ENCODE data around the gene PSMD5.

PSMD5 gene

DNA sequence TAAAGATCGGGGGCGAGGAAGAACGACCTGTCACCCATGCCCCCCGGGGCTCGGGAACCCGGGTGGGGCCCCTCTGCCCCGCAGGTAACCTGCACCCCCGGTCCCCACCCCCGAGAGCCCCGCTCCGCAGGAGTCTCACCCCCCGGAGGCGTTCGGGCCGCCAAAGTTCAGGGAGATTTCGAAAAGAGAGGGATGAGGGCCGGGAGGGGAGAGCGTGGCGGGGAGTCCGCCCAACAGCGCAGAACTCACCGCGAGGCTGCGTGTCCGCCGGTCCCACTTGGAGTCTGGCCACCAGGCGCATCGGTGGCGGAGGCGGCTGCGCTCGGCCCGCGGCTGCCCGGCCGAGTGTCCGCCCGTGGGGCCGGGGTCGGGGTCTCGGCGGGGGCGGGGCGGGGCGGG lies 34.1 kb upstream of the PSMD5 start, which contains the start of gene PHF19:
PHF19 (minus strand) TSS at position 347 of the 399 bp plus-strand sequence. CDS start 2,447 bp downstream, outside the sequence.
- Histone ChIP-seq H3K4me1 (ENCODE audit: control insufficient read depth, insufficient read depth, low read depth, low read length) (peaks cover 27% of the 10 kb centered on the region), H2AFZ (ENCODE audit: low read depth, low read length) (peak within 1 kb of the TSS; percentile 81), H3K23ac (ENCODE audit: low read length in 2 of 2) (peak within 1 kb of the TSS in 1 of 2 experiments; percentile 78), H2AK5ac (ENCODE audit: low read length, severe bottlenecking) (no peak within 1 kb of the TSS), H3K27me3 (ENCODE audit: control insufficient read depth in 1 of 2, insufficient read depth in 1 of 2, low read length in 2 of 2) (peaks cover 5 to 27% of the 10 kb centered on the region in 2 experiments), H2BK15ac (ENCODE audit: low read depth, poor library complexity, severe bottlenecking) (peak within 1 kb of the TSS; percentile 87), H3K4me2 (ENCODE audit: low read length, poor library complexity, severe bottlenecking) (peak within 1 kb of the TSS; percentile 70), H3K9me3 (ENCODE audit: control insufficient read depth, low read length) (no peaks in the 10 kb centered on the region), H3K4ac (ENCODE audit: low read depth in 1 of 2, low read length in 2 of 2) (peak within 1 kb of the TSS; percentile 57 to 77), H3K9ac (ENCODE audit: low read length) (peak within 1 kb of the TSS; percentile 80), H3K4me3 (ENCODE audit: insufficient read depth in 1 of 2, low read depth in 1 of 2, low read length in 2 of 2) (peak within 1 kb of the TSS; percentile 67 to 82), H2BK12ac (ENCODE audit: low read length in 2 of 2) (peak within 1 kb of the TSS; percentile 23 to 73), H2BK5ac (ENCODE audit: low read depth, low read length, poor library complexity, severe bottlenecking) (peak within 1 kb of the TSS; percentile 61), H3K36me3 (ENCODE audit: control insufficient read depth in 1 of 2, insufficient read depth in 2 of 2, low read depth in 1 of 2, low read length in 2 of 2) (peaks cover 3 to 16% of the 10 kb centered on the region in 2 experiments), H2BK120ac (ENCODE audit: low read depth, low read length) (peak within 1 kb of the TSS; percentile 91), H3K27ac (ENCODE audit: low read length, poor library complexity, severe bottlenecking) (peak within 1 kb of the TSS; percentile 57), H4K8ac (ENCODE audit: low read length) (peak within 1 kb of the TSS; percentile 94), H4K91ac (ENCODE audit: low read length) (peak within 1 kb of the TSS; percentile 58), H3K14ac (ENCODE audit: low read length in 2 of 2) (peak within 1 kb of the TSS in 1 of 2 experiments; percentile 98), H3K79me1 (replicated peaks; ENCODE audit: low read length, poor library complexity, severe bottlenecking) (no peaks in the 10 kb centered on the region), H3K18ac (ENCODE audit: low read depth in 1 of 2, low read length in 2 of 2) (peak within 1 kb of the TSS; percentile 12 to 93)
- WGBS = 4% methylated on average over 8 of the region's 45 CpGs
- DNase-seq = peak; percentile 48

- H3K27me3 ChIP-seq (ENCODE audit: control insufficient read depth in 1 of 2, insufficient read depth in 1 of 2, low read length in 2 of 2) = peaks cover 5 to 23% of the 10 kb centered on the region in 2 experiments
- peak; percentile 87 for DNase-seq
- 1% methylated on average over 58 of the region's 65 CpGs for WGBS
Observed at GRCh38 chr9:120875954-120876841, 33.5 kb upstream of the PSMD5 start.

DNA sequence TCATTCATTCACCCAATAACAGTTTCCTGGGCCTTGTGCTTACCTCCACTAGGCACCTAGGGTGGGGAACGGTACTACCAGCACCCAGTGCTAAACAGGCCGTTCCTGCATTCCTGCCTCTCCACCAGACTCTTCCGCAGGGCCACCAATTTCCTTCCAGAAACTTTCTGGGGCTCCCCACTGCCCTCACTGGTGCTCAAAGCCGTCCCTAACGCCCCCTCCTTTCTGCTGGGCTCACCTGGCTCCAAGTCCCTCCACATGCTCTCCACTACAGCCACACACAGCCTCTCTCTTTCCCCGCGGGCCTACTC lies 32.9 kb upstream of the PSMD5 start:
- peak overlapping the region; percentile 54 to 90 for H3K18ac ChIP-seq (ENCODE audit: low read depth in 1 of 2, low read length in 2 of 2)
- H3K9ac ChIP-seq (ENCODE audit: low read length) = peak overlapping the region; percentile 80
- H4K8ac ChIP-seq (ENCODE audit: low read length) = peak overlapping the region; percentile 94
- peak overlapping the region; percentile 4 for H3K27ac ChIP-seq (ENCODE audit: low read length, poor library complexity, severe bottlenecking)
- 68% methylated on average over 5 of the region's 7 CpGs for WGBS
- DNase-seq = no peak
- peak overlapping the region in 1 of 2 experiments; percentile 82 for H3K4me3 ChIP-seq (ENCODE audit: insufficient read depth in 1 of 2, low read depth in 1 of 2, low read length in 2 of 2)
- no peak overlapping the region for H2AFZ ChIP-seq (ENCODE audit: low read depth, low read length)
- no peak overlapping the region for H2BK120ac ChIP-seq (ENCODE audit: low read depth, low read length)
- H2AK5ac ChIP-seq (ENCODE audit: low read length, severe bottlenecking) = peak overlapping the region; percentile 87
- no peak overlapping the region for H2BK5ac ChIP-seq (ENCODE audit: low read depth, low read length, poor library complexity, severe bottlenecking)
- H3K27me3 ChIP-seq (ENCODE audit: control insufficient read depth in 1 of 2, insufficient read depth in 1 of 2, low read length in 2 of 2) = peaks cover 5 to 23% of the 10 kb centered on the region in 2 experiments
- no peak overlapping the region for H3K14ac ChIP-seq (ENCODE audit: low read length in 2 of 2)
- H3K36me3 ChIP-seq (ENCODE audit: control insufficient read depth in 1 of 2, insufficient read depth in 2 of 2, low read depth in 1 of 2, low read length in 2 of 2) = peaks cover 3 to 16% of the 10 kb centered on the region in 2 experiments
- peak overlapping the region; percentile 29 to 73 for H2BK12ac ChIP-seq (ENCODE audit: low read length in 2 of 2)
- peak overlapping the region; percentile 44 for H4K91ac ChIP-seq (ENCODE audit: low read length)
- H3K79me1 ChIP-seq (replicated peaks; ENCODE audit: low read length, poor library complexity, severe bottlenecking) = no peaks in the 10 kb centered on the region
- H3K4ac ChIP-seq (ENCODE audit: low read depth in 1 of 2, low read length in 2 of 2) = peak overlapping the region; percentile 9 to 77
- peak overlapping the region; percentile 41 for H3K4me2 ChIP-seq (ENCODE audit: low read length, poor library complexity, severe bottlenecking)
- H2BK15ac ChIP-seq (ENCODE audit: low read depth, poor library complexity, severe bottlenecking) = no peak overlapping the region
- H3K23ac ChIP-seq (ENCODE audit: low read length in 2 of 2) = peak overlapping the region in 1 of 2 experiments; percentile 1
- H3K4me1 ChIP-seq (ENCODE audit: control insufficient read depth, insufficient read depth, low read depth, low read length) = peaks cover 27% of the 10 kb centered on the region
- H3K9me3 ChIP-seq (ENCODE audit: control insufficient read depth, low read length) = no peaks in the 10 kb centered on the region

More at GRCh38 chr9:120875954-120876841, 33.5 kb upstream of the PSMD5 start:
- peak overlapping the region; percentile 29 to 73 for H2BK12ac ChIP-seq (ENCODE audit: low read length in 2 of 2)
- peak overlapping the region in 1 of 2 experiments; percentile 1 for H3K23ac ChIP-seq (ENCODE audit: low read length in 2 of 2)
- H2BK5ac ChIP-seq (ENCODE audit: low read depth, low read length, poor library complexity, severe bottlenecking) = no peak overlapping the region
- H3K36me3 ChIP-seq (ENCODE audit: control insufficient read depth in 1 of 2, insufficient read depth in 2 of 2, low read depth in 1 of 2, low read length in 2 of 2) = peaks cover 3 to 16% of the 10 kb centered on the region in 2 experiments
- H3K4ac ChIP-seq (ENCODE audit: low read depth in 1 of 2, low read length in 2 of 2) = peak overlapping the region; percentile 57 to 77
- peak overlapping the region; percentile 67 to 82 for H3K4me3 ChIP-seq (ENCODE audit: insufficient read depth in 1 of 2, low read depth in 1 of 2, low read length in 2 of 2)
- peak overlapping the region in 1 of 2 experiments; percentile 91 for H3K14ac ChIP-seq (ENCODE audit: low read length in 2 of 2)
- H3K18ac ChIP-seq (ENCODE audit: low read depth in 1 of 2, low read length in 2 of 2) = peak overlapping the region; percentile 2 to 91
- peak overlapping the region; percentile 57 for H3K27ac ChIP-seq (ENCODE audit: low read length, poor library complexity, severe bottlenecking)
- peak overlapping the region; percentile 70 for H3K4me2 ChIP-seq (ENCODE audit: low read length, poor library complexity, severe bottlenecking)
- no peaks in the 10 kb centered on the region for H3K79me1 ChIP-seq (replicated peaks; ENCODE audit: low read length, poor library complexity, severe bottlenecking)
- H4K91ac ChIP-seq (ENCODE audit: low read length) = peak overlapping the region; percentile 44
- H3K9me3 ChIP-seq (ENCODE audit: control insufficient read depth, low read length) = no peaks in the 10 kb centered on the region
- H4K8ac ChIP-seq (ENCODE audit: low read length) = peak overlapping the region; percentile 94
- peak overlapping the region; percentile 80 for H3K9ac ChIP-seq (ENCODE audit: low read length)
- peak overlapping the region; percentile 87 for H2AK5ac ChIP-seq (ENCODE audit: low read length, severe bottlenecking)
- H2AFZ ChIP-seq (ENCODE audit: low read depth, low read length) = peak overlapping the region; percentile 81
- peak overlapping the region; percentile 91 for H2BK120ac ChIP-seq (ENCODE audit: low read depth, low read length)
- H3K4me1 ChIP-seq (ENCODE audit: control insufficient read depth, insufficient read depth, low read depth, low read length) = peaks cover 27% of the 10 kb centered on the region
- H2BK15ac ChIP-seq (ENCODE audit: low read depth, poor library complexity, severe bottlenecking) = peak overlapping the region; percentile 87

DNA sequence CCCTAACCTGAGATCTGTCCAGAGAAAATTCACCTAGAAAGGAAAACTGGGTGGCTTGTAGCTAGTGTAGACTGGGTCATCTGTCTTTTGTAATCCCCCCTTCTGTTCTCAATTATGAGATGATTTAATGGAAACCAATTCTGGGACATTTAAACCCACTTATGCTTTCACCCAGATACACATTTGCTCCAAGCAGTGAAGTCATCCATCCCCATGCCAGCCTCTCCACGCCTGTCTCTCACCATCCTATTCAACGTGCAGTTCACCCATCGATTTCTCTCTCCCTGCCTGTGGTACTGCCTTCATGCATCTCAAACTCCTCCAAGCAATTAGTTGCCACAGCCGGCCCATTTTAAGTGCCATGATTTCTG lies 32.5 kb upstream of the PSMD5 start:
- 91% methylated on average over 4 of the region's 4 CpGs for WGBS
- H3K27ac ChIP-seq (ENCODE audit: low read length, poor library complexity, severe bottlenecking) = peak overlapping the region; percentile 2
- H2BK120ac ChIP-seq (ENCODE audit: low read depth, low read length) = no peak overlapping the region
- H2BK5ac ChIP-seq (ENCODE audit: low read depth, low read length, poor library complexity, severe bottlenecking) = no peak overlapping the region
- no peak overlapping the region for H3K14ac ChIP-seq (ENCODE audit: low read length in 2 of 2)
- no peak overlapping the region for H3K9ac ChIP-seq (ENCODE audit: low read length)
- H3K9me3 ChIP-seq (ENCODE audit: control insufficient read depth, low read length) = no peaks in the 10 kb centered on the region
- H3K18ac ChIP-seq (ENCODE audit: low read depth in 1 of 2, low read length in 2 of 2) = no peak overlapping the region
- no peaks in the 10 kb centered on the region for H3K79me1 ChIP-seq (replicated peaks; ENCODE audit: low read length, poor library complexity, severe bottlenecking)
- peak overlapping the region in 1 of 2 experiments; percentile 23 for H3K23ac ChIP-seq (ENCODE audit: low read length in 2 of 2)
- H3K4me3 ChIP-seq (ENCODE audit: insufficient read depth in 1 of 2, low read depth in 1 of 2, low read length in 2 of 2) = no peak overlapping the region
- peak overlapping the region; percentile 51 for H4K8ac ChIP-seq (ENCODE audit: low read length)
- no peak overlapping the region for H3K4me2 ChIP-seq (ENCODE audit: low read length, poor library complexity, severe bottlenecking)
- peak overlapping the region; percentile 23 for H4K91ac ChIP-seq (ENCODE audit: low read length)
- peaks cover 7 to 16% of the 10 kb centered on the region in 2 experiments for H3K36me3 ChIP-seq (ENCODE audit: control insufficient read depth in 1 of 2, insufficient read depth in 2 of 2, low read depth in 1 of 2, low read length in 2 of 2)
- H3K27me3 ChIP-seq (ENCODE audit: control insufficient read depth in 1 of 2, insufficient read depth in 1 of 2, low read length in 2 of 2) = peaks cover 5 to 23% of the 10 kb centered on the region in 2 experiments
- peaks cover 27% of the 10 kb centered on the region for H3K4me1 ChIP-seq (ENCODE audit: control insufficient read depth, insufficient read depth, low read depth, low read length)
- DNase-seq = no peak
- peak overlapping the region in 1 of 2 experiments; percentile 77 for H3K4ac ChIP-seq (ENCODE audit: low read depth in 1 of 2, low read length in 2 of 2)
- H2BK12ac ChIP-seq (ENCODE audit: low read length in 2 of 2) = peak overlapping the region; percentile 29 to 49
- peak overlapping the region; percentile 13 for H2BK15ac ChIP-seq (ENCODE audit: low read depth, poor library complexity, severe bottlenecking)
- H2AK5ac ChIP-seq (ENCODE audit: low read length, severe bottlenecking) = peak overlapping the region; percentile 87
- H2AFZ ChIP-seq (ENCODE audit: low read depth, low read length) = no peak overlapping the region

Measured in mesenchymal stem cell (in vitro differentiated cells and primary cell).